Activated naive CD4-positive, alpha-beta T cell treated with anti-CD3 and anti-CD28 coated beads, Interleukin-2, amount 10 ng/mL, durations not matched to agents 7 days and 5 days (primary cell): Measurements from ENCODE around the gene GSTT4.
"Not testable (repeated sequence)": the region's sequence is repeated elsewhere in the genome, so short reads cannot be mapped to it uniquely, and the experiment has no call there.

Source experiments
- CTCF ChIA-PET: fragments of 350-600 bp; sonication (Branson Sonifier 250); formaldehyde crosslinking; loops from one replicate; lab custom pipeline; 2021; ENCODE audit warnings: antibody characterized with exemption; lab: Charles Lee
- DNase-seq: peaks from one replicate; pipeline ENCODE4 v3.0.0-alpha.2; 2020
- H3K27ac Mint-ChIP-seq: one replicate; pipeline ENCODE4 v1.8.0; 2021; ENCODE audit warnings: mild to moderate bottlenecking, moderate library complexity, mixed read lengths
- H3K27me3 Mint-ChIP-seq: one replicate; pipeline ENCODE4 v1.8.0; 2021; ENCODE audit warnings: mild to moderate bottlenecking, mixed read lengths
- H3K36me3 Mint-ChIP-seq: one replicate; pipeline ENCODE4 v1.8.0; 2021; ENCODE audit warnings: mixed read lengths
- H3K4me1 Mint-ChIP-seq: one replicate; pipeline ENCODE4 v1.8.0; 2021; ENCODE audit warnings: mixed read lengths
- H3K4me3 Mint-ChIP-seq: one replicate; pipeline ENCODE4 v1.8.0; 2021; ENCODE audit warnings: mild to moderate bottlenecking, moderate library complexity, mixed read lengths
- H3K9me3 Mint-ChIP-seq: one replicate; pipeline ENCODE4 v1.8.0; 2021; ENCODE audit warnings: mixed read lengths

The GSTT4 gene

DNA sequence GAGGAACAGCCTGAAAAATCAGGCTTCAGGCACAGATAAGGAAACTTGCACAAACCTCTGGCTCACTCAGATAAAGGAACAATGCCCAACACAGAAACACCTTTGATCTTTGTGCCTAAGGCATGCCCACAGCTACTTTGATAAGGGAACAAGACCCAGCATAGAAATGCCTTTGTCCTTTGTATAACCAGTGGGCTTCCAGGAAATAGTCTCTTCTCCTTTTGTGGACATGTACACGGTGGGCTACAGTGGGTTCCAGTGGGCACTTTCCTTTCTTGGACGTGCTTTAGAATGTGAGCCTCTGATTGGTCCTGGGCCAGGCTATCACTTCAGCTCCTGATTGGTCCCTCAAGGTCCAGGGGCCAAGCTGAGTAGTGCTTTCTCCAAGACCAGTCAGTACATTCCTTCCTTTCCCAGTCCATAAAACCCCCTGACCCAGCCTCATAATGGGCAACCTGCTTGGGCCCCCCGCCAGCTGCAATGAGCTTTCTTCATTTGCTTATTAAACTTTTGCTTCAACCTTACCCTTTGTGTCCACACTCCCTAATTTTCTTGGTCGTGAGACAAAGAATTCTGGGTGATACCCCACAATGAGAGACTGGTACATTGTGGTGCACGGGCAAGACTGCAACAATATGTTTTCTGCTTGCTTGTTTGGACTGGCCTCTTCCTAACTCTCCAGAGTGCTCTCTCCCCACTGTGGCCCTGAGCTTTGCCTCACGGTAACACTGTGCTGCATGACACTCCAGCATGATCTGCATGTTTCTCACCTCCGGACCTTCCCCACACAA lies 4.2 kb upstream of the GSTT4 start:
- CTCF ChIA-PET = no interaction called here
- Mint-ChIP-seq H3K27me3 (peaks cover 35% of the 10 kb centered on the region), H3K36me3 (peaks cover 11% of the 10 kb centered on the region), H3K4me3 (no peak overlapping the region), H3K4me1 (peaks cover 28% of the 10 kb centered on the region), H3K9me3 (no peaks in the 10 kb centered on the region), H3K27ac (no peak overlapping the region)
- DNase-seq = no peak

DNA sequence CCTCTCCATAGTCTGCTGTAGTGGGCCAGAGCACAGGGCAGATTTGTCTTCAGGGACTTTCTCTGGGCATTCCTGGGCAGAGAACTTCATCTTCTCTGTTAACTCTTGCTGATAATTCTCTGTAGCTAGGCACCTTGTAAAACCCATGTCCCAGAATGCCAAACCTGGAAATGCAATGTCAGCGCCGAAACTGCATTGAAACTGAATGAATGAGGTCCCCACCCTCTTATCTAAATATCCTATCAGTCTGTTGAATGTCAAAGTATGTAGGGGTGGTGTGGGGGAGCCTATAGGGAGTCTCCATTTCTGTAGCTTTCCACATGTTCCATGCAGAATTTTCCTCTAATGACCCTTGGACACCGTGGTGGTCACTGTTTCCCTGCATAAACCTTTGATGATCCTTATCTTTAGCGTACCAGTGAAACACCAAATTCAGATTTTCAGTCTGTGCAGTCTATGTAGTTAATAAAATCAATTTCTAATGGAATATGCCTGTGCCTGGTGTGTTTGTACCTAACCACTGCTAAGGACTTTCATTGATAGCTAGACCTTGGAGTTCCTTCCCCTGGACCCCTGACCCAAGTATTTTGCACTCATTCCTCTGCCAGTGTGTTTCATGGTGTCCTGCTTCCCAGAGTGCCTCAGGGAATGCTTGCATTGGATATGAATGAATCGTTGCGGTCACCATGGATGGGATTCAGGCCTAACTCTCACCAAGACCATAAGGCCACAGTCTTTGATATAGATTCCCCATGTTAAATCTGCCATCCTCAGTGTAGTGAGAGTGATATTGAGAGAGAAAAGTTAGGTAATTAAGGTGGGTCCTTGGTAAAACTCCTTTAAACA lies 3.4 kb upstream of the GSTT4 start:
- Mint-ChIP-seq H3K9me3 (no peaks in the 10 kb centered on the region), H3K27me3 (peaks cover 43% of the 10 kb centered on the region), H3K36me3 (peaks cover 6% of the 10 kb centered on the region), H3K4me1 (peaks cover 22% of the 10 kb centered on the region), H3K4me3 (no peak overlapping the region), H3K27ac (no peak overlapping the region)
- CTCF ChIA-PET = no interaction called here
- DNase-seq = no peak

DNA sequence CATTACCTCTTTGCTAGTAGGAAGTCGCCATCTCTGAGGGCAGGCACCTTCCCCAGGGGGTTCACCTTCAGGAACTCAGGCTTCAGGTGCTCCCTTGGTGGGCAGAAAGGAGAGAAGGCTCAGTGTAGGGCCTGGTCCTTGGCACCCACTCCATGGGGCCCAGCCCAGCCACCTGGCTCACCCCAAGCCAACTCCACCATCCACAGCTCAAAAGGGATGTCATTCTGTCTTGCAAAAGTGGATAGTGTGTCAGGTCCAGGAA lies 2.7 kb upstream of the GSTT4 start:
- DNase-seq = no peak
- H3K27ac Mint-ChIP-seq = no peak overlapping the region
- H3K4me3 Mint-ChIP-seq = no peak overlapping the region
- H3K9me3 Mint-ChIP-seq = no peaks in the 10 kb centered on the region
- CTCF ChIA-PET = no interaction called here
- peaks cover 16% of the 10 kb centered on the region for H3K4me1 Mint-ChIP-seq
- peaks cover 47% of the 10 kb centered on the region for H3K27me3 Mint-ChIP-seq
- H3K36me3 Mint-ChIP-seq = peaks cover 3% of the 10 kb centered on the region

DNA sequence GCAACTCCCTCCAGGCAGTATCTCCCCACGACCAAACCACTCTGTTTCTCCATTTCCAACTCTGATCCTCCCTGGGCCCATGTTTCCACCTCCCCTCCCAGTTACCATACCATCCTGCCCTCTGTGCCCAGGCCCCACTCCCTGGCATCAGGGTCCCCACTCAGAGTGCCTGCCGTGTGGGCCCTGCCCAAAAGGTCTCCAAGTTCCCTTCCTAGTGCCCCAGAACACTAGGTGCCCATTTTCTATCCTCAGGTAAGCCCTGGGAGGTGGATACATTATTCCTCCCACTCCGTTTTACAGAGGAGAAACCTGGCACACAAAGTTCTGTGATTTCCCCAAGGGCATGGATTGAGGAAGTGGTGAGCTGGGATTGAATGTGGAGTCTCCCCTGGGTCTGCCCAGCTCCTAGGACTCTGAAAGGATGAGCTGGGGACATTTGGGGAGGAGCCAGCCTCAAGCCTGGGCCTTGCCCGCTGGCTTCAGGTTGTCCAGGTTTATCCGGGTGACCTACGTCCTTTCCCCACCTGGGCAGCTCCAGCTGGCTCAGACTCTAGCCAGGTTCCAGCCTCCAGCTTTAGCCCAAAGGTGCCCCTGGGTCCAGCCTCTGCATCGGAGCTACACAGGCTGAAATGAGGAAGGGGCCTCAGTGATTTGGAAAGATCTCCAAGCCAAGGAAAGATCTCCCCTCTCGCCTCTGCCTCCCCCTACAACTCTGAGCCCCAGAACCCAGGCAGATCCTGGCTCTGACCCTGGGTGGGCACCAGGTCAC lies 2.2 kb upstream of the GSTT4 start:
- H3K36me3 Mint-ChIP-seq = peaks cover 3% of the 10 kb centered on the region
- H3K9me3 Mint-ChIP-seq = no peaks in the 10 kb centered on the region
- peaks cover 14% of the 10 kb centered on the region for H3K4me1 Mint-ChIP-seq
- H3K4me3 Mint-ChIP-seq = no peak overlapping the region
- no peak for DNase-seq
- peaks cover 47% of the 10 kb centered on the region for H3K27me3 Mint-ChIP-seq
- CTCF ChIA-PET = no interaction called here
- H3K27ac Mint-ChIP-seq = no peak overlapping the region

DNA sequence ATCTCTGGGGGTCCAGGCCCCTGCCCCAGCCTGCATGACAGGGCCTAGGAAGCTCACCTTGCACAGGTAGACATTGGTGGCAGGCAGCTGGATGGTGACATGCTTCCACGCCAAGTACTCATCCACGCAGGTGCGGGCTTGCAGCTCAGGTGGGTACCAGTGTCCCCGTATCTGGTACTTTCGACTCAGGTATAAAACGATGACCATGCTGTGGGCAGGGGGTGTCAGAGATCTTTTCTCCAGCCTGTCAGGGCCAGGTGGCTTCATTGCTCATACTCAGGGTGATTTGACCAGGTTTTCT lies 1.6 kb upstream of the GSTT4 start:
- H3K4me1 Mint-ChIP-seq = peaks cover 9% of the 10 kb centered on the region
- CTCF ChIA-PET = no interaction called here
- H3K27me3 Mint-ChIP-seq = peaks cover 52% of the 10 kb centered on the region
- no peak overlapping the region for H3K27ac Mint-ChIP-seq
- no peak overlapping the region for H3K4me3 Mint-ChIP-seq
- H3K36me3 Mint-ChIP-seq = peaks cover 3% of the 10 kb centered on the region
- no peaks in the 10 kb centered on the region for H3K9me3 Mint-ChIP-seq
- no peak for DNase-seq

DNA sequence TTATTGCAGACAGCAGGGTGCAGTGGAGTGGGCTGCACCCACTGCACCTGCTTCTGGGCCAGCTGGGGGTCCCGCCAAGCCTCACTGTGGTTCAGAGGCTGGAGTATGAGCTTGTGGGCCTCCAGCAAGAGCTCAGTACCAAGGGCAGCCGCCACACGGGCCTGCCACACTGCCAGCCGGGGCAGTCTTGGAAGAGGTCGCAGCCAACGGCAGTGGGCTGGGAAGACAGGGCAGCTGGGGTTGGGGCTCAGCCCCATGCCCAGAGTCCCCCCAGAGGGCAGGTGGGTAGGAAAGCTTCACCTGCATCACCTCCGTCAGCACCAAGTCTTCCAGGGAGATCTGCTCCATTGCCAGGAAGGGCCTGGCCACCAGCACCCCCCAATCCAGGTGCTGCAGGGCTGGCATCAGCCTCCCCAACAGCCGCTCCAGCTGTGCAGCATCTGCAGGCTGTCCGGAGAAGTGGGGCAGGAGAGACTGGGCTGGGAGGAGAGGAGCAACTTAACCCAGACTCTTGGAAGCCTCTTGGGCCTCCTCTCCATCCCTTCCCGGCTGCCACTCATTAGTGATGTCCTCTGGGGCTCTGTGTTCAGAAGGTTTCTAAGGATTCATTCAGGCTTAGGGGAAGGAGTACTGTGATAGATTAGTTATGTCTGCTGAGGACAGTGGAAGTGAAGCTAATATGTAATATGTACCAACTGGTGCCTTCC lies 1.1 kb upstream of the GSTT4 start:
- Mint-ChIP-seq H3K27me3 (peaks cover 54% of the 10 kb centered on the region), H3K4me3 (no peak overlapping the region), H3K27ac (no peak overlapping the region), H3K36me3 (peaks cover 3% of the 10 kb centered on the region), H3K4me1 (peaks cover 9% of the 10 kb centered on the region), H3K9me3 (no peaks in the 10 kb centered on the region)
- no peak for DNase-seq
- CTCF ChIA-PET = no interaction called here

DNA sequence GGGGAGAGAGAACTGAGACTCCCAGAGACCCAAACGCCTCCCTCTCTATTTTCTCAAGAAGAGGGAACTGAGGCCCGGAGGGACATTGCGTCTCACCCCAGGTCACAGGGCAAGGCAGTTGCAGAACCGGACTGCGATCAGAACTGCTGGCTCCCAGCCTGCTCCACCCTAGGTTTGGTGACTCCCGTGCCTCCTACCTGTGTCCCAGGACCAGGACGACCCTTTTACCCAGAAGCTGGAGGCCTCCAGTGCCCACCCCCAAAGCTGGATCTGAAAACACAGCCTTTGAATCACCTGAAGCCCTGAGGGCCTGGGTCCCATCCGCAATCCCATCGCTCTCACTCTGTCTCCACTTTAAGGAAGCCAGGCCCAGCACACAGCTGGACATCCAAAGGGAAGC lies 1.4 kb downstream of the GSTT4 start:
- no peak for DNase-seq
- Mint-ChIP-seq H3K4me3 (no peak overlapping the region), H3K27me3 (peaks cover 54% of the 10 kb centered on the region), H3K27ac (no peak overlapping the region), H3K4me1 (no peaks in the 10 kb centered on the region), H3K36me3 (no peaks in the 10 kb centered on the region), H3K9me3 (no peaks in the 10 kb centered on the region)
- CTCF ChIA-PET = interaction anchor here (1.6 kb wide), 1 partner anchor 171 kb away, joined by 3 read pairs; no protein-coding TSS in a partner anchor

DNA sequence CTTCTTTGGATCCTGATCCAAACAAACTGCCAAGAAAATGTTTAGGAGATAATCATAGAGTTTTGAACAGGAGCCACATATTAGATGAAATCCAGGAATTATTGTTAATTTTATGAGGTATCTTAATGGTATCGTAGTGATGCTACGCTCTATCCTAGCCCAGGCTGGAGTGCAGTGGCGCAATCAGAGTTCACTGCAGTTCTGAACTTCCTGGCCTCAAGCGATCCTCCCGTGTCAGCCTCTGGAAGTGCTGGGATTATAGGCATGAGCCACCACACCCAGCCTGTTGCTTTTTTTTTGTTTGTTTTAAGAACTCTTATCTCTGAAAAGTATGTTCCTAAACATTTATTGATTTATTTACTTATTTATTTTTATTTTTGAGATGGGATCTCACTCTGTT lies 2.4 kb downstream of the GSTT4 start:
- Mint-ChIP-seq H3K36me3 (no peaks in the 10 kb centered on the region), H3K27me3 (peaks cover 55% of the 10 kb centered on the region), H3K4me3 (no peak overlapping the region), H3K9me3 (no peaks in the 10 kb centered on the region), H3K4me1 (peaks cover under 1% of the 10 kb centered on the region), H3K27ac (no peak overlapping the region)
- no peak for DNase-seq
- CTCF ChIA-PET = no interaction called here

DNA sequence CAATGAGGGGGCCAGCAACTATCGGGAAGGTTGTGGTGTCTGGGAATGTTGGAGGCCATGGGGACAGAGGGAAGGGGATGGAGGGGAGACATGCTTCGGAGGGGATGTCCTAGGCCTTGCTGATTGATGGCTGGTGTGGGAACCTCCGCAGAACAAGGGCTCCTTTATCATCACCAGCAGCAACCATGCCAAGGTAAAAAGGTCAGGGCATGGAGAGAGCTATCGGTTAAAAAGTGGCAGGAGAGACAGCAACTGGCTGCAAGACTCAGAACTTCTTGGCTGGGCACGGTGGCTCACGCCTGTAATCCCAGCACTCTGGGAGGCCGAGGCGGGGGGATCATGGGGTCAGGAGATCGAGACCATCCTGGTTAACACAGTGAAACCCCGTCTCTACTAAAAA lies 3.0 kb downstream of the GSTT4 start:
- Mint-ChIP-seq H3K27me3 (peaks cover 53% of the 10 kb centered on the region), H3K9me3 (no peaks in the 10 kb centered on the region), H3K36me3 (no peaks in the 10 kb centered on the region), H3K4me1 (peaks cover 4% of the 10 kb centered on the region), H3K27ac (no peak overlapping the region), H3K4me3 (no peak overlapping the region)
- DNase-seq = no peak
- CTCF ChIA-PET = no interaction called here

DNA sequence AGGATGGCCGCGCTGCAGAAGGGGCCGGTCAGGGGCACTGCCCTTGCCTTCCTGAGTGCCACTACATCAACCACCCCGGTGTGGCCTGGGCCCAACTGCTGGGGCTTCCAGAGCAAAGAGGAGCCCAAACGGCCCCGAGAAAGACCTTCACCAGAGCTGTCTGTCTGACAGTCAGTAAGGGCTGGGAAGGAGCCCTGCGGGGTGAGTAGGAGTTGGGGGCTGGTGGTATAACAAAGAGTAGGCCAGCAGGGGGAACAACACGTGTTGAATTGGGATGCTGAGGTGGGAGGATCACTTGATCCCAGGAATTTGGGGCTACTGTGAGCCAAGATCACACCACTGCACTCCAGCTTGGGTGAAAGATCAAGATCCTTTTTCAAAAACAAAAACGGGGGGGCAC lies 3.9 kb downstream of the GSTT4 start:
- CTCF ChIA-PET = no interaction called here
- Mint-ChIP-seq H3K27ac (no peak overlapping the region), H3K4me3 (no peak overlapping the region), H3K4me1 (peaks cover 4% of the 10 kb centered on the region), H3K9me3 (no peaks in the 10 kb centered on the region), H3K36me3 (no peaks in the 10 kb centered on the region), H3K27me3 (peaks cover 54% of the 10 kb centered on the region)
- DNase-seq = no peak

DNA sequence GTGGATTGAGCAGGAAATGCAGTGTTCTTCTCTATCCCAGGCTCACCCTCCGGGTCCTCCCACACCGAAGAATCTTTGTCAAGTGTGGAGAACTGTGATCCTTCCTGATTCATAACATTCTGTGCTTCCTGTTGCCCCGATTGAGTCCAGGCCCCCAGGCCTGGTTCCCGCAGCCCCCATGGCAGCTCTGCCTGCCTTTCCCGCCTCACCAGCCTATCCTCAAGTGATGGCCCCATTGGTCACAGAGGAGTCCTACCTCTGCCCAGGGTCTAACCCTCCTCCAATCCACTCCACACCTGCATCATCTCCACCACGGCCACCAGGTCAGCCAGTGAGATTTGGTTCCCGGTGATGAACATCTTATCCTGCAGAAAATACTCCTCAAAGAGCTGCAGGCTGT lies 5.5 kb downstream of the GSTT4 start:
- H3K4me3 Mint-ChIP-seq, H3K9me3 Mint-ChIP-seq, DNase-seq, CTCF ChIA-PET, H3K36me3 Mint-ChIP-seq, H3K4me1 Mint-ChIP-seq, H3K27ac Mint-ChIP-seq: not testable (repeated sequence)
- H3K27me3 Mint-ChIP-seq = peaks cover 48% of the 10 kb centered on the region

DNA sequence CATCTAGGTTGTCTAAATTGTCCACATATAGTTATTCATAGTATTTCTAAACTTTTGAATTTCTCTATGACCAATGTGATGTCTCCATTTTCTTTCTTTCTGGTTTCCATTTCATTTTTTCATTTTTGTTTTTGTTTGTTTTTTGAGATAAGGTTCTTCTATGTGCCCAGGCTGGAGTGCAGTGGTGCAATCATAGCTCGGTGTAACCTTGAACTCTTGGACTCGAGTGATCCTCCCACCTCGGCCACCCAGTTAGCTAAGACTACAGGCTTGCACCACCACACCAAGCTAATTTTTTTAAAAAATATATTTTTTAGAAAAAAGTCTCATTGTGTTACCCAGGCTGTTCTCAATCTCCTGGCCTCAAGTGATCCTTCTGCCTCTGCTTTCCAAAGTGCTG lies 8.2 kb downstream of the GSTT4 start:
- H3K4me1 Mint-ChIP-seq = peaks cover 4% of the 10 kb centered on the region
- CTCF ChIA-PET = no interaction called here
- peaks cover 30% of the 10 kb centered on the region for H3K27me3 Mint-ChIP-seq
- H3K9me3 Mint-ChIP-seq = no peaks in the 10 kb centered on the region
- DNase-seq = no peak
- H3K4me3 Mint-ChIP-seq = no peak overlapping the region
- no peaks in the 10 kb centered on the region for H3K36me3 Mint-ChIP-seq
- no peak overlapping the region for H3K27ac Mint-ChIP-seq

DNA sequence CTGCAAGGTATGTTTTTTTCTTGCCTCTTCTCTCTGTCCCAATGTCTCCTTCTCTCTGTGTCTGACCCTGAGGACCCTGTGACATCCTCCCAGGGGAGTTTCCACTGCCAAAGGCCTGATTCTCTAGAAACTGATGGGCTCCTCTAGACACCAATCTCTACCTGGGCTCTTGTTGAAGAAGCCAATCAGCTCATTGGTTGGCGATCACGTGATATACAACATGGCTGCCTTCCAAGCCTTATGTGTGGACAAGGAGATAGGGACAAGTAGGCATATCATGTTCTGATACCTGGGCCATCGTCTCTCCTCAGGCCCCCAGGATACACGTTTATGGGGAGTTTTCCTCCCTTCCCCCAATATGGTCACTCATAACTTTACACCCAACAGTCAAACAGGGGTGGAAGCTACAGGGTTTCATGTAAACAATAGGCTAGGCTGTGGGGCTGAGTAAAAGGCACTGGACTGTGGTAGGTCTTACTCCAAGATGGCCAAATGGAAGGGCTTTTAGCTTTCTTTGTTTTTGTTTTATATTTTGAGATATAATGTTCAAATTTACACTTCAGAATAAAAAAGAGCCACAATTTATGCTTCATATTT lies 11.6 kb downstream of the GSTT4 start:
- peaks cover 13% of the 10 kb centered on the region for H3K27me3 Mint-ChIP-seq
- H3K36me3 Mint-ChIP-seq, H3K4me1 Mint-ChIP-seq, CTCF ChIA-PET, H3K27ac Mint-ChIP-seq, DNase-seq, H3K9me3 Mint-ChIP-seq, H3K4me3 Mint-ChIP-seq: not testable (repeated sequence)

DNA sequence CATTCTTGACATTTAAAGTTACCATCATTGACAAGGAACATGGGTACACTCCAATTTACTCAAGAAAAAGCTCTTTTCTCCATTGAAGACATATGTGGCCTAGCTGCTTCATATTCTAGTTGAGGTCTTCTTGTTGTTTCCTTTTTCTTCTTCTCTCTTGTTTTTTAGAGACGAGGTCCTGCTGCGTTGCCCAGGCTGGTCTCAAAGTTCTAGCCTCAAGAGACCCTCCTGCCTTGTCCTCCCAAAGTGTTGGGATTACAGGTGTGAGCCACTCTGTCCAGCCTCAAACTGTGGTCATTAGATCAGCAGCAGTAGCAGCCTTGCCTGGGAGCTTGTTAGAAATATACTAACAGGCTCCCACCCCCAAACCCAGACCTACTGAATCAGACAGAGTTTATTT lies 12.2 kb downstream of the GSTT4 start:
- DNase-seq, H3K27ac Mint-ChIP-seq, H3K4me1 Mint-ChIP-seq, H3K4me3 Mint-ChIP-seq, H3K36me3 Mint-ChIP-seq, CTCF ChIA-PET, H3K9me3 Mint-ChIP-seq: not testable (repeated sequence)
- H3K27me3 Mint-ChIP-seq = peaks cover 12% of the 10 kb centered on the region
